GM21447 (cell line): ENCODE data around the gene BRSK1.
"Not testable (repeated sequence)": the region's sequence is repeated elsewhere in the genome, so short reads cannot be mapped to it uniquely, and the experiment has no call there.

ENCODE experiments used
- ATAC-seq: cut with Tn5 transposase; IDR thresholded peaks from one replicate; pipeline ENCODE4 v1.9.1; 2021; ENCODE audit not compliant: unreplicated experiment

BRSK1 gene

DNA sequence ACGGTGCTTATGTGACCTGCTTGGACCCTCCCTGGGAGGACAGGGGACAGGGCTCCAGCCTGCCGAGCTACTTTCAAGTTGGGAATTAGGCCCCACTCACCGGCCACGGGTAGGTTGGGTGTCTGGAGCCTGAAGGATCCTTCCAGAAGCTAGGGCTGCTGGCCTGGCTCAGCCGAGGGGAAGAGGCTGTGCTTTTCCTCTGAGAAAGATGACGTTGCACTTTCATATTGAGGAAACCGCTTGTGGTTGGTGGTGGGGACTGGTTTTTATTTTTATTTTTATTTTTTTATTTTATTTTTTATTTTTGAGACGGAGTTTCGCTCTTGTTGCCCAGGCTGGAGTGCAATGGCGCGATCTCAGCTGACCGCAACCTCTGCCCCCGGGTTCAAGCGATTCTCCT lies 41.4 kb downstream of the BRSK1 start, which contains the start of gene TMEM150B:
TMEM150B (minus strand) TSS at position 170 of the 400 bp plus-strand sequence. CDS start 4,305 bp downstream, outside the sequence.
- no peak for ATAC-seq

DNA sequence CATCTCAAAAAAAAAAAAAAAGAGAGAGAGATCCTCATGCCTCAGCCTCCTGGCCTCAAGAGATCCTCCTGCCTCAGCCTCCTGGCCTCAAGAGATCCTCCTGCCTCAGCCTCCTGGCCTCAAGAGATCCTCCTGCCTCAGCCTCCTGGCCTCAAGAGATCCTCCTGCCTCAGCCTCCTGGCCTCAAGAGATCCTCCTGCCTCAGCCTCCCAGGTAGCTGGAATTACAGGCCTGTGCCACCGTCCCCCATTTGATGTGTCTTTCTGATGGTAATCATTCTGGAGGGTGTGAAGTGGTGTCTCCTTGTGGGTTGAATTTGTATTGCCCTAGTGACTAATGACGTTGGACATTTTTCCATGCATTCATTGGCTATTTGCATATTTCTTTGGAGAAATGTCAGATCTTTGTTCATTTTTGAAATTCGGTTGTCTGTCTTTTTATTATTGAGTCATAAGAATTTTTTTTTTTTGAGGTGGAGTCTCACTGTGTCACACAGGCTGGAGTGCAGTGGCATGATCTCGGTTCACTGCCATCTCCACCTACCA lies 45.0 kb downstream of the BRSK1 start:
- not testable (repeated sequence) for ATAC-seq

DNA sequence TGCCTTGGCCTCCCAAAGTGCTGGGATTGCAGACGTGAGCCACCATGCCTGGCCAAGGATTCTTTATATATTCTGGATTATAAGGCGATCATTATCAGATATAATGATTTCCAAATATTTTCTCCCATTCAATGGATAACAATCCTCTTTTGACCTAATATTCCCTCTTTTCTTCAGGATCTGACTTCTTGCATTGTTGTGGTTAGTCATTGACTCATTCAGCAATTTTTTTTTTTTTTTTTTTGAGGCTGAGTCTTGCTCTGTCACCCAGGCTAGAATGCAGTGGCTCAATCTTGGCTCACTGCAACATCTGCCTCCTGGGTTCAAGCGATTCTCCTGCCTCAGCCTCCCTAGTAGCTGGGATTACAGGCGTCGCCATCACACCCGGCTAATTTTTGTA lies 46.0 kb downstream of the BRSK1 start:
- not testable (repeated sequence) for ATAC-seq

DNA sequence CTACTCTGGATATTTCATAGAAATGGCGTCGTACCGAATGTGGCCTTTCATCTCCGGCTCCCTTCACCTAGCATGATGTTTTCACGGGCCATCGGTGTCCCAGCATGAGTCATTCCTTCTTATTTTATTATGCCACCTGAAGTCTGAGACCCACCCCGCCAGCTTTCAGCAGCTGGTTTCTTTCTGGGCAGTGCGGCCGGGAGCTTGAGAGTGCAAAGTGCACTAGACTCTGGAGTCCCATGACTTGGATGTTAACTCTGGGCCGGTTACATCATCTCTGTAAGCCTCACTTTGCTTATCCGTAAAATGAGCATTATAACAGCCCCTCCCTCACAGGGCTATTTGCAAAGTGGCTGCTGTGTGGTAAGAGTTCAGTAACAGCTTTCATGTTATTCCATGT lies 50.1 kb downstream of the BRSK1 start:
- ATAC-seq, result no peak

DNA sequence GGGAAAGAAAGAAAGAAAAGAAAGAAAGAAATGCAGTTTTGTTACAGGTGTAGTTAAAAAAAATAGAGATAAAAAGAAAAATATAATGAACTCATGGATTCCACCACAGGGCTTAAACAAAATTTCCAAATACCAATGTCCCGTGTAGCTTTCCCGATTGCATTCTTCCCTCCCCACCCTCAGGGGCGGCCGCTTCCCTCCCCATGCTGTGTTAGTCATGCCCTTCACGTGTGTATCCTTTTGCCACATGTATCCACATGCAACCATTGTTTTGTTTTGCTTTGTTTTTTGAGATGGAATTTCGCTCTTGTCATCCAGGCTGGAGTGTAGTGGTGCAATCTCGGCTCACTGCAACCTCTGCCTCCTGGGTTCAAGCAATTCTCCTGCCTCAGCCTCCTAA lies 52.3 kb downstream of the BRSK1 start:
- no peak for ATAC-seq

DNA sequence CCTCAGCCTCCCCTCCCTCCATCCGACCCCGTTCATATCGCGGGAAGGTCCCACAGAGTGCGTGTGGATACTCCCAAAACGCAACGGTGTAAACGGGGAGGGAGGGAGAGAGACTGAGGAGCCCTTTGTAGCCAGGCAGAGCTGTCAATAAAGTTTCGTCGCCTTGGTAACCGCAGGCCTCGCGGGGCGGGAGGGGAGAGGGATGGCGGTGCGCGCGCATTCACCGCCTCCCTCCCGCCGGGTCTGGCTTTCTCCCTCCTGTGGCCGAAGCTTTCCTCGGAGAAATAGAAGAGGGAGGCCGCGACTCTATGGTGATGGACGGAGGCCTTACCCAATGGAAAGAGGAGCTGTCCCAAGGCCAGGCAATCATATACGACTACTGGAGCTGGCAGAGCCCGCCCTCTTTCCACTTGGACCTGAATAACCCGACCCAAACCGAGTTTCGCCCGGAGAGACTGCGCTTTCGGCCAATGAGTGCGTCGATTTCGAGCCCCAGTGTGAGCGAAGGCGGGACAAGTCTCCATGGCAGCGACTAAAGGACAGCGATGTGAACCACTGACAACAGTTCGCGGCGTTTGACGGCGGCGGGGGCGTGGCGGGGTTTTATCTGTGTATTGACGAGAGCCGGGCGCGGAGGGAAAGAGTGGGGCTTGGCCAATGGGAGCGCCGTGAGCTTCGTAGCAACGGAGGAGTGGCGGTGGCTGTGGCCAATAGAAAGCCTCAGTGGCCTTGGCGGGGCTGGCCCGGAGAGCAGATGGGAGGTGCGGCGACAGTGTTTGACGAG lies 55.5 kb downstream of the BRSK1 start, which contains the start of gene KMT5C:
KMT5C (plus strand) TSS at position 772 of the 784 bp plus-strand sequence. CDS start 2,061 bp downstream, outside the sequence.
- ATAC-seq, result peak; percentile 79

DNA sequence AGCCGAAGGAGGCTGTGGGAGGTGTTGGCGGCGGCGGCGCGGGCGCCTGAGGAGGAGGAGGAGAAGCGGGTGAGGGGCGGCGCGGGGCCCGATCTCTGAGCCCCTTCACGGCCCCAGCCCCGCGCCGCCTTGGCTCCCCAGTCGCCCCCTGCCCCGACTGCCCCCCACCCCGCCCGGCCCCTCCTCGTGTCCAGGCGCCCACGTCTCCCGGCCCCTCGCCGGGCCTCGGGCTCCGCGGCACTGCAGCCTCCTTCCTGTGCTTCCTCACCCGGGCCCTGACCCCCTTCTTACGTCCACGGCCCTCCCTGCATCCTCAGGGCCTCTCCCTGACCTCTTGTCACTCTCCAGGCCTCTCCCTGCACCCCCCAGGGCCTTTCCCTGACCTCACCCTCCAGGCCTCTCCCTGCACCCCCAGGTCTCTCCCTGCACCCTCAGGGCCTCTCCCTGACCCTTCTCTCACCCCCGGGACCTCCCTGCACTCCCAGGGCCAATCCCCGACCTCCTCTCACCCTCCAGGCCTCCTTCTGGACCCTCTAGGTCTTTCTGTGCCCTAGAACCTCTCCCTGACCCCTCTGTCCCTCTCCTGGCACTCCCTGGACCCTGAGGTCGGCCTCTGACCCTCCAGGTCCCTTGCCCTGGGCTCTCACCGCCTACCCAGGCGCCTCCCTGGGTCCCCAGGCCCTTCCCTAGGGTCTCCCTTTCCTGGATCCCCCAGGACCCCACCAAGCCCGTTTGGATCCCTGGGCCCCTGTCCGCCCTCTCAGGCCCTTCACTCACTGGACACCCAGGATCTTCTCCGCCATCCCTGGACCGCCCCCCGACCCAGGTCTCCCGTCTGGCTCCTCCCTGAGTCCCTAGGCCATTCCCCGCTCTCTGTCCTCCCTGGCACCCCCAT lies 56.3 kb downstream of the BRSK1 start:
- ATAC-seq, result no peak

DNA sequence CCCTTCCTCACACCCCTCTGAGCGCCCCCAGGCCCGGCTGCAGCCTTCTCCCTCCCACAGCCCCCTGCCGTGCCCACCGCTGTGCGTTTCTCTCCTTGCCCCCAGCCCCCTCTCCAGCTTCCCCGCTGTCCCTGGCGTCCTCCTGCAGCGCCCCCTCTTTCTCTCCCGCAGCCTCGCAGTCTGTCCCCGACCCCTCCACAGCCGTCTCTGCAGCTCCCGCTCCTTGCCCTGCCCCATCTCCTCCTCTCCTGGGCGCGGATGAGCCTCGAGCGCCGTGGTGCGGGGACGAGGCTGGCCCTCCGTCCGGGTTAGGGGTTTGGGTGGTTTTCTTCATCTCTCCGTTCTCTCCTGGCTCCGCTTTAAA lies 57.0 kb downstream of the BRSK1 start:
- no peak for ATAC-seq

DNA sequence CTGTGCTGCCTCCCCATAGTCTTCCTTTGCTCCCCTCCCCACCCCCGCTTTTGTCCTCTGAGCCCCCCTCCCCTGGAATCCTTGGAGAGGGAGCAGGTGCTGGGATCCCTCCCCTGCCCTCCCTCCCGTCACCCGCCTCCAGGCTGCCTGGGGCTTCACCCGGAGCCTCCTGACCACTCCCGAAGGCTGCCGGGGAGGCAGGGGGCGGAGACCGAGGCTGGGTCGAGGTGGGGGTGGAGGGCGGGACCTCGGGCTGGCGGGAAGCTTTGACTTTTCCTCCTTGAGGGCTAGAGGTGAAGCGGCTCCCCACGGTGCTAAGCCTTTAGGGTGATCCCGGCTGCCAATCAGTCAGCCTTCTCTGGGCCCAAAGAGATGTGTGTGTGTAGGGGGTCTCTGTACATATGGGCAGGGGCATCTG lies 57.4 kb downstream of the BRSK1 start:
- no peak for ATAC-seq

DNA sequence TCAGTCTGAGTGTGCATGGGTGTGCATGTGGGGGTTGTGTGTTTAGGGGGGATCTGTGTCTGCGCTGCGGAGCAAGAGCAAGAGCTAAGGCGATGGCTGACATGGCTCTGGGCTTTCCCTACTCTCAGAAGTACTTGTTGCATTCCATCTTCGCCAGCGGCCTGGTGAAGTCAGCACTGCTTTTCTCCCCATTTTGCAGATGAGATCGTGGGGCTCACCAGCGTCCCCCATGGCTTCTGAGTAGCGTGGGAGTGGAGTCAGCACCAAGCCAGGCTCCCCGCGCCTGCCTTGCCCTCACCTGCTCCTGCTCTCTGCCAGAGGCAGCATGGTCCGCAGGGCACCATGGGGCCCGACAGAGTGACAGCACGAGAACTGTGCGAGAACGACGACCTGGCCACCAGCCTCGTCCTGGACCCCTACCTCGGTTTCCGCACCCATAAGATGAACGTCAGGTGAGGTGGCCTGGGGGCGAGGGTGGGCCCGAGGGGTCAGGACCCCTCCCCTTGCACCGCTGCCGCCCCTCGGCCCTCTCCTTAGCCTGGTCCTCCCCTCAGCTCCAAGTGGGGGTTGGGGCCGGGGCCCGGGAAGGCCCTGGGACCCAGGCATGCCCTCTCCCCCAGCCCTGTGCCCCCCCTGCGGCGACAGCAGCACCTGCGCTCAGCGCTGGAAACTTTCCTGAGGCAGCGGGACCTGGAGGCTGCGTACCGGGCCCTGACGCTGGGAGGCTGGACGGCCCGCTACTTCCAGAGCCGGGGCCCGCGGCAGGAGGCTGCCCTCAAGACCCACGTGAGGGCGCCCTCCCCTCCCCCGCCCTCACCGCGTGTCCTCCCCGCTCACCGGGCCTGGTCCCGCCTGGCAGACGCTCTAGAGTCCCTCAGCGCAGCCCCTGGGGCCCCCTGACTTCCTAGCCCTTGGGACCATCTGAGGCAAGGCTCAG lies 58.1 kb downstream of the BRSK1 start:
- ATAC-seq, result no peak

DNA sequence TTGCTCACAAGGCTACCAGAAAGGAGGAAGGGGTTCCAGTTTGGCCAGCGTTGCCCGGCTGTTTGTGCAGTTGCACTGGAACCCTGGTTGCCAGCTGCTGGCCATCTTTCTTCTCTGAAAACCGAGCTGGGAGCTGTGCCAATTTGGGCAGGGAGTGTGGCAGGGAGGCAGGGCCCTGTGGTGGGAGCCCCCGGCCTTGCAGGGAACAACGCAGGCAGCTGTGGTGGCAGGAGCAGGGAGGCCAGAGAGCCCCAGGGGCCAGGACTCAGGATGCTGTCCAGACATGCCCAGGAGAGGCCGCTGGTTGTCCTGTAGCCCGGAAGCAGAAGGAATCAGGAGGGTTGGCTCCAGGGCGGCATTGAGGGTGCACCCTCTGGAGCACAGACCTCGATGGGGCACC lies 60.6 kb downstream of the BRSK1 start:
- ATAC-seq, result no peak

DNA sequence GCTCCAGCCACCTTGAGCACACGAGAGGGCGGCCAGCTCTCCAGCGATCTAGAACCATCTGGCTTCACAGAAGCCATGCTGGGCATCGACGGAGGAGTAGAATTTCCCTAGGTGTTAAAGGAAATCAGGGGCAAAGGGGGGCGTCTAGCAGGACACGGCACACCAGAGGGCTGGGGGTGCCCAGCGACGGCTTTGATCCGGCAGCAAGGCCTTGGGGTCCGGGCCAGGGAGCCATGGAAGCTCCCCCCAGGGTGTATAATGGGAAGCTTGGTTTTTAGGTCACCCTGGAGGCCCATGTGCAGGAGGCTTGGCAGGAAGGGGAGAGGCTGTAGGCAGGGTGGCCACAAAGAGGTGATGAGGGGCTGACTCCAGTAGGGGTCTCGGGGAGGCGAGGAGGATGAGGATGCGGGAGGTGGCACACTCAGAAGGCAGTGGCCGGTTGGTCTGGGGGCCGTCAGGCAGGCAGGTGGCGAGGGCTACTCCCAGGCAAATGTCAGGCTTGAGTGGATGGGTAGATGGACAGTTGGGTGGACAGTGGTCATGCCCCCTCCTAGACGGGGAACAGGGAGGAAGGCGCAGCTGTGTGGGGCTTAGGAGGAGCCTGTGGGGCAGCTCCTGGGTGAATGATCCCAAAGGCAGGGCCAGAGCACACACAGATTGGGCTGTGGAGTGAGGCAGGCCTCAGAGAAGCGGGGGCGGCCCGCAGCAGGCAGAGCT lies 61.5 kb downstream of the BRSK1 start:
- ATAC-seq, result no peak

DNA sequence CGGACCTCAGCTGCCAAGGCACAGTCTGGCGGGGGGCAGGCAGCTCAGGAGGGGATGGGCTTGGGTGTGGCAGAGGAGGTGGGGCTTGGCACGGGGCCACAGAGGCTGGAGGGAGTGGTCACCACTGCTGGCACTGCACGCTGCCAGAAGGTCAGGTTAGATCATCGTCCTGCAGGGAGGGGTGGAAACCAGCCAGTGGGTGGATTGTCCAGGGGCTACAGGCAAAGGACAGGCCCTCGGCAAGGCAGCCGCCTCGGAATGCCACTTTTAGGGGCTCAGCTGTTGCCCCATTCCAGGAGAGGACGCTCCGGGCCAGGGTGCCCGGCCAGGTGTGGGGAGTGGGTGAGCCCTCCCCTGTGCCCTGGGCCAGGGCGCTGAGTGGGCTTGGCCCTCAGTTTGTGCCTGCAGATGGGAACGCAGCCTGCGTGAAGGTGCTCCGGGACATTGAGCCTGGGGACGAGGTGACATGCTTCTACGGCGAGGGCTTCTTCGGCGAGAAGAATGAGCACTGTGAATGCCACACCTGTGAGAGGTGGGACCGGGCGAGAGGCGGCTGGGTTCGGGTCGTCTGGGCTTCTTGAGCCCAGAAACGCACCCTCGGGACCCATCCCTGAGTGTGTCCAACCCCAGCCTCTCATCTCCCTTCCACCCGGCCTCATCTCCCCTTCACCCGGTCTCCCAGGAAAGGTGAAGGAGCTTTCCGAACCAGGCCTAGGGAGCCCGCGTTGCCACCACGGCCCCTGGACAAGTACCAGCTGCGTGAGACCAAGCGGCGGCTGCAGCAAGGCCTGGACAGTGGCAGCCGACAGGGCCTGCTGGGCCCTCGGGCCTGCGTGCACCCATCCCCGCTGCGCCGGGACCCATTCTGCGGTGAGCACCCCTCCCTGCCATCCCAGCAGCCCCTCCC lies 62.3 kb downstream of the BRSK1 start:
- ATAC-seq, result no peak

DNA sequence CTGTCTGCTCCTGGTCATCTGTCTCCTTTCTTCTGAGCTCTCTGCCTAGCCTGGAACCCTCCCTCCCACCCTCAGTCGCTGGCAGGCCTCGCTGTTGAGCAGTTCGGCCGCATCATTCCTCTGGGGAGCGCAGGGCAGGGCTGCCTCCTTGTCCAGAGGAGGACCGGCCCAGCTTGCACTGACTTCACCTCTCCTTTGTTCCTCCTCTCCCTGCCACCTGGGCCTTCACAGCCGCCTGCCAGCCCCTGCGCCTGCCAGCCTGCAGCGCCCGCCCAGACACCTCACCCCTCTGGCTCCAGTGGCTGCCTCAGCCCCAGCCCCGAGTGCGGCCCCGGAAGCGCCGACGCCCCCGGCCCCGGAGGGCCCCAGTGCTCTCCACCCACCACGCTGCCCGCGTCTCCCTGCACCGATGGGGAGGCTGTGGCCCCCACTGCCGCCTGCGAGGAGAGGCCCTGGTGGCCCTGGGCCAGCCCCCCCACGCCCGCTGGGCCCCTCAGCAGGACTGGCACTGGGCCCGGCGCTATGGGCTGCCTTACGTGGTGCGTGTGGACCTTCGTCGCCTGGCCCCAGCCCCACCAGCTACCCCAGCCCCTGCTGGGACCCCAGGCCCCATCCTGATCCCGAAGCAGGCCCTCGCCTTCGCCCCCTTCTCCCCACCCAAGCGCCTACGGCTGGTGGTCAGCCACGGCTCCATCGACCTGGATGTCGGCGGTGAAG lies 63.1 kb downstream of the BRSK1 start:
- no peak for ATAC-seq

DNA sequence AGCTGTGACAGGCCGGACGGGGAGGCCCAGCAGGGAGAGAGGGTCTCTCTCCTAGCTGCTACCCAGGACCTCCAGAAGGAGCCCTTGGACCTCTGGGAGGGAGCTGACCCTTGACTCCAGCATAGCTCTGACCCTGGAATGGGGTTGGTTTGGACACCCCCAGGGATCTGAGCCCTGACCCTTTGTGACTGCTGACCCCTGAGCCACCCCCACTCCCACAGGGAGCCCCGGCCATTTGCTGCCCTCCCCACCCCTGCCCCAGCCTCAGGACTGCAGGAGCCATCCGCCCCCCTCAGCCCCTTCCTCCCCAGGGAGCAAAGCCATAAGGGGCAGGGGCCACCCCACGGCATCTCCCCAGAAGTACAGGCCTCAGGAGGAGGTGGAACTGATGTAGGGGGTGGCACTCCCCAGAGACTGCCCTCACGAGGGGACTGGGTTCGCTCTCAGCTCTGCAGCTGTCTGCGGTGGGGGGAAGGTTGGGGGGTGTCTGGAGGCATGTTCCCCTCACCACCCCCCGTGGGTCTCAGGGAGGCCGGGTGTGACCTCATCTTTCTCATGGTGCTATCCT lies 63.7 kb downstream of the BRSK1 start:
- no peak for ATAC-seq

DNA sequence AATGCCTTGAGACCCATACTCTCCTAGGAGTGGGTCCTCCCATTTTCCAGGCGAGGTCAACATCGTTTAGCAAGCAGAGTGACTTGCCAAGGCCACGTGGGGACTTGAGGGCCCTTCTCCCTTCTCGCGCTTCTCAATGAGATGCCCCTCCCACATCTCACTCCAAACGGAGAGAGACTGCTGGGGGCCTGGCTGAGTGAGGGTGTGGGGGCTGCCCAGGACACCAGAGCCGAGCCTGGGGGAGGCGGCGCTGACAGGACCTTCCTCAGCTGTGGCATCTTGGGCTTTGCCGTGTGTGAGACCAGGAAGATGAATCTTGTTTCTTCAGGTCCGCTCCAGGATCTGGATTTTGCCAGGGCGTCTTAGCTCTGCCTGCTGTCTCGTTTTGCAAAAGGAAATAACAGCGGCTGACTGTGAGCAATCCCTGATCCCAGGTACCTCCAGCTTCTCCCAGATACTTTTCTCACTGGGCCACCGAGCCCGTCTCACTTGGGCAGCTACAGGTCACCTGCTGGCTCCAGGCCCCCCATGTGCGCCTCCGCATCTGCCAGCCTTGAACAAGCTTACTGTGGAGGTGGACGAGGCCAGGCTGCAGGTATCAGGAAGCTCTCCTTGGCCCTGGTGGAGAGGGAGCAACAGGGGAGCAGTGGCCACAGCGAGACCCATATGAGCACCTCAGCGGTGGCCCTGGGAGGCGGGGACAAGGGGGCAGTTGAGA lies 64.7 kb downstream of the BRSK1 start:
- ATAC-seq, result no peak

DNA sequence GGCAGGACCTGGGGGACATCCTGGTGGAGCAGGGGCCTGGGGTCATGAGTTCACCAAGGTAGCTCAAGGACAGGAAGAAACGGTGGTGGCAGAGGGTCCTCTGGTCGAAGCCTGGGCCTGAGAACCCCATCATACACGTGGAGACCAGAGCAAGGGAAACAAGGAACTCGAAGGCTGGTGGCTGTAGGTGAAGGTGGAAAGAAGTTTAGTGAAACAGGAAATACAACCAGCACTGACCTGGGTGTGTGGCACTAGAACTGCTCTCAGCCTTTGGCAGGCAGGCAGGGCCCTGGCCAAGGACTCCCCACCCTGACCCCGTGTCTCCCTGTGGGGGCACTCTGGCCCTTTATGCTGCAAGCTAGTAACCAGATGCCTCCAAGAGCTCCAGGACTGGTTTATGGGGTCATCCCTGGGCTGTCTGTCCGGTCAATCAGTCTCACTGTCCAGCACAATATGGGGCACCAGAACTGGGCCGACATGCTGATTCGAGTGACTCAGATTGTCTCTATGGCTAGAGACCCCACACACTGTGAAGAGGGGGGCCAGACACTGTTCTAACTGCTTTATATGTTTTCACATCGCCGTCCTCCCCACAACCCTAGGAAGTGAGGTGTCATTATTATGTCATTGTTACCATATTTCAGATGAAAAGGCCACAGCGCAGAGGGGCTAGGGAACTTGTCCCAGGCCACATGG lies 67.0 kb downstream of the BRSK1 start:
- ATAC-seq, result no peak
